ENCODE results near the gene NR6A1. TPM values are rescaled to one million over a fixed set of nuclear protein-coding genes. Genes with fewer than 3 reads are reported as not detected.

The NR6A1 gene
- total and polyA plus RNA-seq, 2 of the 8 experiments (the other 6 are each of a cell fraction or from before 2014, with no cell fraction given) = 93.2 to 237 TPM

DNA sequence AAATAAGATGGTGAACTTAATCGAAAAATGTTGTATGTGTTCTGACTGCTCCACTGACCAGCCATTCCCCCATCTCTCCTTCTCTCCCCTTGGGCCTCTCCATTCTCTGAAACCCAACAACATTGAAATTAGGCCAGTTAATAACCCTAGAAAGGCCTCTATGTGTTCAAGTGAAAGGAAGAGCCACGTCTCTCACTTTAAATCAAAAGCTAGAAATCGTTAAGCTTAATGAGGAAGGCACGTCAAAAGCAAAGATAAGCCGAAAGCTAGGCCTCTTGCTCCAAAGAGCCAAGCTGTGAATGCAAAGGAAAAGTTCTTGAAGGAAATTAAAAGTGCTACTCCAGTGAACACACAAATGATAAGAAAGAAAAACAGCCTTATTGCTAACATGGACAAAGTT, 186.5 kb downstream of the NR6A1 start:
- Histone ChIP-seq H3K9me3 (ENCODE audit: insufficient read depth in 2 of 2, low read depth in 1 of 2, low read length in 1 of 2) (peaks cover 0 to 2% of the 10 kb centered on the region in 2 experiments; a peak in 1 of 4 replicates), H3K23me2 (ENCODE audit: low read depth, low read length) (no peaks in the 10 kb centered on the region), H4K5ac (ENCODE audit: insufficient read length, low read depth, low read length) (no peak overlapping the region), H2AFZ (ENCODE audit: low read length) (no peak overlapping the region), H2BK20ac (ENCODE audit: low read length) (no peak overlapping the region), H4K91ac (replicated peaks; ENCODE audit: insufficient read length, low read length) (no peak overlapping the region), H3K23ac (ENCODE audit: insufficient read length) (no peak overlapping the region), H4K8ac (ENCODE audit: extremely low read depth, insufficient read depth, low read length) (no peak overlapping the region), H3K79me2 (ENCODE audit: control insufficient read depth in 1 of 2, insufficient read depth in 2 of 2, low read length in 2 of 2) (peaks cover 0 to 85% of the 10 kb centered on the region in 2 experiments; a peak in 3 of 4 replicates), H3K36me3 (ENCODE audit: control insufficient read depth in 2 of 4, insufficient read depth in 4 of 4, low read length in 3 of 4) (no peaks in the 10 kb centered on the region; a peak in 1 of 8 replicates), H2BK120ac (replicated peaks; ENCODE audit: low read depth, low read length) (no peak overlapping the region), H3K18ac (ENCODE audit: extremely low read depth, low read length) (no peak overlapping the region), H2BK5ac (ENCODE audit: low read depth, low read length) (no peak overlapping the region), H3K27ac (ENCODE audit: low read depth, low read length) (no peak overlapping the region), H3K4ac (replicated peaks; ENCODE audit: insufficient read length, low read depth, low read length) (no peak overlapping the region), H4K20me1 (replicated peaks in 1 of 2; ENCODE audit: control insufficient read depth in 1 of 2, insufficient read depth in 2 of 2, low read length in 2 of 2) (peaks cover 0 to 2% of the 10 kb centered on the region in 2 experiments), H3K9ac (replicated peaks in 1 of 4; ENCODE audit: extremely low read depth in 1 of 4, low read depth in 3 of 4, low read length in 3 of 4) (no peak overlapping the region), H3K4me1 (replicated peaks in 1 of 4; ENCODE audit: control insufficient read depth in 3 of 4, insufficient read depth in 4 of 4, low read length in 3 of 4) (peaks cover 0 to 10% (median 5%) of the 10 kb centered on the region in 4 experiments; a peak in 3 of 7 replicates), H3K4me3 (ENCODE audit: extremely low read depth in 1 of 4, insufficient read depth in 2 of 4, low read depth in 3 of 4, low read length in 4 of 4) (no peak overlapping the region), H3K79me1 (ENCODE audit: low read depth, low read length) (peaks cover 2% of the 10 kb centered on the region; the same call in 1 of the 2 replicates), H3K56ac (replicated peaks; ENCODE audit: insufficient read length, low read depth, low read length) (no peak overlapping the region), H3K4me2 (ENCODE audit: insufficient read depth in 1 of 2, low read depth in 2 of 2, low read length in 2 of 2) (no peak overlapping the region), H2BK12ac (ENCODE audit: low read depth, low read length) (no peak overlapping the region), H3K27me3 (replicated peaks in 1 of 4; ENCODE audit: control insufficient read depth in 3 of 4, extremely low read depth in 1 of 4, insufficient read depth in 3 of 4, low read length in 3 of 4) (no peaks in the 10 kb centered on the region), H2AK5ac (ENCODE audit: low read depth, low read length) (no peak overlapping the region), H2BK15ac (ENCODE audit: low read length) (no peak overlapping the region), H3K14ac (ENCODE audit: insufficient read length) (no peak overlapping the region)
- 87% methylated on average over 5 of the region's 5 CpGs; no CpG with 5 or more reads in 1 of the 2 experiments for WGBS, 2 experiments (ENCODE audit: extremely low coverage in 1 of 2, insufficient coverage in 1 of 2, insufficient read length in 1 of 2, insufficient replicate concordance in 2 of 2, low coverage in 1 of 2, low lambda C conversion rate in 2 of 2, missing lambda C conversion rate in 1 of 2)
- POLR2A ChIA-PET (ENCODE audit: partially characterized antibody) = interaction anchor here (0.8 kb wide), 1 partner anchor 9 kb away, joined by 3 read pairs; no protein-coding TSS in a partner anchor
- CTCF ChIA-PET (ENCODE audit: partially characterized antibody) = interaction anchor here (0.7 to 3.7 kb wide), 6 partner anchors 9 to 72 kb away, joined by 3 to 13 read pairs (median 4); no protein-coding TSS in a partner anchor
- FAIRE-seq (no peak), DNase-seq (ENCODE audit: low read depth in 1 of 2, low spot score in 2 of 2) (no peak)
- TF ChIP-seq KDM5A (IDR thresholded peaks at IDR 0.05; ENCODE audit: low read length) = no peak
- TF ChIP-seq BRCA1 (IDR thresholded peaks at IDR 0.05; ENCODE audit: low read depth, low read length) = no peak
- TF ChIP-seq, protein P1, sequence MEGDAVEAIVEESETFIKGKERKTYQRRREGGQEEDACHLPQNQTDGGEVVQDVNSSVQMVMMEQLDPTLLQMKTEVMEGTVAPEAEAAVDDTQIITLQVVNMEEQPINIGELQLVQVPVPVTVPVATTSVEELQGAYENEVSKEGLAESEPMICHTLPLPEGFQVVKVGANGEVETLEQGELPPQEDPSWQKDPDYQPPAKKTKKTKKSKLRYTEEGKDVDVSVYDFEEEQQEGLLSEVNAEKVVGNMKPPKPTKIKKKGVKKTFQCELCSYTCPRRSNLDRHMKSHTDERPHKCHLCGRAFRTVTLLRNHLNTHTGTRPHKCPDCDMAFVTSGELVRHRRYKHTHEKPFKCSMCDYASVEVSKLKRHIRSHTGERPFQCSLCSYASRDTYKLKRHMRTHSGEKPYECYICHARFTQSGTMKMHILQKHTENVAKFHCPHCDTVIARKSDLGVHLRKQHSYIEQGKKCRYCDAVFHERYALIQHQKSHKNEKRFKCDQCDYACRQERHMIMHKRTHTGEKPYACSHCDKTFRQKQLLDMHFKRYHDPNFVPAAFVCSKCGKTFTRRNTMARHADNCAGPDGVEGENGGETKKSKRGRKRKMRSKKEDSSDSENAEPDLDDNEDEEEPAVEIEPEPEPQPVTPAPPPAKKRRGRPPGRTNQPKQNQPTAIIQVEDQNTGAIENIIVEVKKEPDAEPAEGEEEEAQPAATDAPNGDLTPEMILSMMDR (IDR thresholded peaks at IDR 0.05; ENCODE audit: control extremely low read depth in 1 of 3, insufficient read depth in 1 of 3, low read depth in 1 of 3, low read length in 3 of 3) = no peak
- TF ChIP-seq CHD2 (IDR thresholded peaks at IDR 0.05; ENCODE audit: low read length) = no peak
- TF ChIP-seq RNF2 (IDR thresholded peaks at IDR 0.05; ENCODE audit: borderline replicate concordance, low read depth, low read length, missing control alignments, poor library complexity, severe bottlenecking) = no peak
- TF ChIP-seq JUN (IDR thresholded peaks at IDR 0.05; ENCODE audit: low read depth, low read length) = no peak
- TF ChIP-seq EP300 (IDR thresholded peaks at IDR 0.05; ENCODE audit: borderline replicate concordance in 1 of 2, low read depth in 2 of 2, low read length in 2 of 2) = no peak
- no peak for TF ChIP-seq TEAD4 (IDR thresholded peaks at IDR 0.05; ENCODE audit: low read depth, low read length)
- no peak for TF ChIP-seq SIRT6 (IDR thresholded peaks at IDR 0.05; ENCODE audit: low read length)
- no peak for TF ChIP-seq RBBP5 (IDR thresholded peaks at IDR 0.05; ENCODE audit: borderline replicate concordance, low read depth, low read length)
- TF ChIP-seq, protein P2, sequence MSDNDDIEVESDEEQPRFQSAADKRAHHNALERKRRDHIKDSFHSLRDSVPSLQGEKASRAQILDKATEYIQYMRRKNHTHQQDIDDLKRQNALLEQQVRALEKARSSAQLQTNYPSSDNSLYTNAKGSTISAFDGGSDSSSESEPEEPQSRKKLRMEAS (IDR thresholded peaks at IDR 0.05) = no peak

Measured in H1 (cell line).